BLaER1 treated with 17β-estradiol and CSF1 and Interleukin-3, amounts not matched to agents 10 nM and 100 nM (cell line): Measurements from ENCODE around the gene ZSCAN26.
"Not testable (repeated sequence)": the region's sequence is repeated elsewhere in the genome, so short reads cannot be mapped to it uniquely, and the experiment has no call there.

ENCODE experiments used
- H3K27ac ChIP-seq, 11 experiments: shearing (Covaris generic); formaldehyde crosslinking; 2 replicates each; pipeline ENCODE4 v1.8.1; 2022
- H3K27me3 ChIP-seq, 11 experiments: shearing (Covaris generic); formaldehyde crosslinking; 2 replicates each; pipeline ENCODE4 v1.8.1; 2022
- H3K36me3 ChIP-seq, 11 experiments: shearing (Covaris generic); formaldehyde crosslinking; 2 replicates each; pipeline ENCODE4 v1.8.1; 2022
- H3K4me1 ChIP-seq, 10 experiments: shearing (Covaris generic); formaldehyde crosslinking; 2 replicates each; pipeline ENCODE4 v1.8.1; 2022
- H3K4me2 ChIP-seq, 11 experiments: shearing (Covaris generic); formaldehyde crosslinking; 2 replicates each; pipeline ENCODE4 v1.8.1; 2022
- H3K4me3 ChIP-seq, 10 experiments: shearing (Covaris generic); formaldehyde crosslinking; 2 replicates each; pipeline ENCODE4 v1.8.1; 2022
- H3K9ac ChIP-seq, 11 experiments: shearing (Covaris generic); formaldehyde crosslinking; 2 replicates each; pipeline ENCODE4 v1.8.1; 2022
- H3K9me3 ChIP-seq, 11 experiments: shearing (Covaris generic); formaldehyde crosslinking; replicated peaks in 1 of 11; 2 replicates each; pipeline ENCODE4 v1.8.1; 2022
- H4K20me1 ChIP-seq, 11 experiments: shearing (Covaris generic); formaldehyde crosslinking; 2 replicates each; pipeline ENCODE4 v1.8.1; 2022
- Cebpa-rat ChIP-seq, 11 experiments: shearing (Covaris generic); IDR thresholded peaks; 2 replicates each; pipeline ENCODE4 v1.8.1; 2022

ZSCAN26 gene

GRCh38 chr6:28295326-28295725, 28.4 kb downstream of the ZSCAN26 start:
- Histone ChIP-seq H3K4me3 (no peak overlapping the region), H3K36me3 (peaks cover 0 to 25% (median 12%) of the 10 kb centered on the region in 11 experiments; a peak in 12 of 22 replicates), H3K4me1 (no peaks in the 10 kb centered on the region), H4K20me1 (no peaks in the 10 kb centered on the region), H3K4me2 (no peak overlapping the region), H3K9me3 (no peaks in the 10 kb centered on the region), H3K27ac (no peak overlapping the region), H3K27me3 (no peaks in the 10 kb centered on the region), H3K9ac (no peak overlapping the region)
- no peak for TF ChIP-seq Cebpa-rat (IDR thresholded peaks at IDR 0.05)

GRCh38 chr6:28296520-28297060, 29.6 kb downstream of the ZSCAN26 start:
- H3K36me3 ChIP-seq: peaks cover 0 to 29% (median 21%) of the 10 kb centered on the region in 11 experiments; a peak in 16 of 22 replicates
- no peak overlapping the region for H3K4me3 ChIP-seq
- no peaks in the 10 kb centered on the region for H3K9me3 ChIP-seq
- no peak for TF ChIP-seq Cebpa-rat (IDR thresholded peaks at IDR 0.05)
- H3K9ac ChIP-seq: no peak overlapping the region
- H3K27ac ChIP-seq: no peak overlapping the region
- H3K4me2 ChIP-seq: no peak overlapping the region
- no peaks in the 10 kb centered on the region for H3K27me3 ChIP-seq
- no peaks in the 10 kb centered on the region for H3K4me1 ChIP-seq
- H4K20me1 ChIP-seq: no peaks in the 10 kb centered on the region

GRCh38 chr6:28303570-28303969, 36.6 kb downstream of the ZSCAN26 start:
- Histone ChIP-seq H3K9me3 (peaks cover 0 to 22% (median 6%) of the 10 kb centered on the region in 11 experiments; a peak in 8 of 22 replicates), H3K9ac (no peak overlapping the region), H3K36me3 (peaks cover 0 to 18% (median 9%) of the 10 kb centered on the region in 11 experiments; a peak in 10 of 22 replicates), H3K27me3 (no peaks in the 10 kb centered on the region), H3K4me1 (no peaks in the 10 kb centered on the region), H3K27ac (no peak overlapping the region), H3K4me2 (no peak overlapping the region), H3K4me3 (no peak overlapping the region), H4K20me1 (no peaks in the 10 kb centered on the region)
- TF ChIP-seq Cebpa-rat (IDR thresholded peaks at IDR 0.05): no peak

GRCh38 chr6:28306363-28306762, 39.4 kb downstream of the ZSCAN26 start:
- H3K36me3 ChIP-seq: not testable (repeated sequence)

DNA sequence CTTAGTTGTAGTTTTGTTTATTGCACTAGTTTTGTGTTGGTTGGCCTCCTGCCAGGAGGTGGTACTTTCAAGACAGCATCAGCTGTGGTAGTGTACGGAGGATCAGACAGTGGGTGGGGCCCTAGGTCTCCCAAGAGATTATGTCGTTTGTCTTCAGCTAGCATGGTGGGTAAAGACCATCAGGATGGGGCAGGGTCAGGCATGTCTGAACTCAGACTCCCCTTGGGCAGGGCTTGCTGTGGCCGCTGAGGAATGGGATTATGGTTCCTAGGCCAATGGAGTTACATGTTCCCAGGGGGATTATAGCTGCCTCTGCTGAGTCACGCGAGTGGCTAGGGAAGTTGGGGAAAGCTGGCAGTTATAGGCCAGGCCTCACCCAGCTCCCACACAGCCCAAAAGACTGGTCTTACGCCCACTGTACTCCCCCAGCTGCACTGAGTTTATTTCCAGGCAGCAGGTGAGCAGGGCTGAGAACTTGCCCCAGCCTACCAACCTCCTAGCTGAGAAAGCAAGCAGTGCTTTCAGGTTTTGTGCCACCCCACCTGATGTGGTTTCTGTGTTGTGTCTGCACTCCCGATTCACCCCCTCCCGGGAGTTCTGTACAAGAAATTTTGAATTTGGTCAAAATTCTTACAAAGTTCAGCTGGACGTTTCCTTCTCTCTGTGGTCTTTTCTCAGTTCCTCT, 44.3 kb downstream of the ZSCAN26 start:
- no peak overlapping the region for H3K27ac ChIP-seq
- H3K4me1 ChIP-seq: peaks cover 0 to 9% (median 7%) of the 10 kb centered on the region in 10 experiments; a peak in 9 of 20 replicates
- no peak overlapping the region for H3K9ac ChIP-seq
- peaks cover 0 to 5% (median 0%) of the 10 kb centered on the region in 11 experiments; a peak in 4 of 22 replicates for H3K36me3 ChIP-seq
- peaks cover 8 to 34% (median 22%) of the 10 kb centered on the region in 11 experiments; a peak in 17 of 22 replicates for H3K9me3 ChIP-seq
- no peaks in the 10 kb centered on the region for H3K27me3 ChIP-seq
- no peak for TF ChIP-seq Cebpa-rat (IDR thresholded peaks at IDR 0.05)
- no peaks in the 10 kb centered on the region for H4K20me1 ChIP-seq
- H3K4me3 ChIP-seq: no peak overlapping the region
- peak overlapping the region in 6 of 11 experiments; percentile 18 to 47 (median 35); a peak in 12 of 22 replicates for H3K4me2 ChIP-seq

More at GRCh38 chr6:28306363-28306762, 39.4 kb downstream of the ZSCAN26 start:
- not testable (repeated sequence) for H3K4me3 ChIP-seq, H3K27ac ChIP-seq, H3K27me3 ChIP-seq, H4K20me1 ChIP-seq, H3K4me2 ChIP-seq, H3K4me1 ChIP-seq, H3K9ac ChIP-seq
- H3K9me3 ChIP-seq: peaks cover 0 to 22% (median 14%) of the 10 kb centered on the region in 11 experiments; a peak in 15 of 22 replicates

DNA sequence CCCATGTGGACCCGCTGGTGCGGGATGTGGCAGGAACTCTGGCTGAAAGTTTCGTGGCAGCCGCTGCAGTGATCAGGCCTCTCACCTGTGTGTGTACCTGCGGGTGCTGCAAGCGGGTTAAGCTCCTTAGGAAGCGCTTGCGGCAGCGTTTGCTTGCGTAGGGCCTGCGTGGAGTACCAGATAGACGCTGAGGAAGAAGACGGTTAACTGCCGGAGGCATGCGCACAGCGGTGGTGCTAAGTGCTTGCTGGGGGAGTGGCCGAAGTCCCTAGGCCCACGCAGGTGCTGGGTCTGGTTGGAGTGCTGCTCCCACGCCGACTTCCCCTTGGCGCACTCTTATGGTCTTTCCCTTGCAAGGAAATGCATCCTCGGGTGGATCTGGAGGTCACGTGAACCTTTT, 46.0 kb downstream of the ZSCAN26 start:
- Histone ChIP-seq H3K9me3 (peaks cover 0 to 24% (median 20%) of the 10 kb centered on the region in 11 experiments; a peak in 17 of 22 replicates), H3K36me3 (peaks cover 0 to 5% (median 0%) of the 10 kb centered on the region in 11 experiments; a peak in 4 of 22 replicates), H4K20me1 (no peaks in the 10 kb centered on the region), H3K9ac (no peak overlapping the region), H3K27ac (no peak overlapping the region), H3K4me2 (no peak overlapping the region), H3K4me1 (peaks cover 0 to 9% (median 7%) of the 10 kb centered on the region in 10 experiments; a peak in 9 of 20 replicates), H3K4me3 (no peak overlapping the region), H3K27me3 (no peaks in the 10 kb centered on the region)
- TF ChIP-seq Cebpa-rat (IDR thresholded peaks at IDR 0.05): no peak

DNA sequence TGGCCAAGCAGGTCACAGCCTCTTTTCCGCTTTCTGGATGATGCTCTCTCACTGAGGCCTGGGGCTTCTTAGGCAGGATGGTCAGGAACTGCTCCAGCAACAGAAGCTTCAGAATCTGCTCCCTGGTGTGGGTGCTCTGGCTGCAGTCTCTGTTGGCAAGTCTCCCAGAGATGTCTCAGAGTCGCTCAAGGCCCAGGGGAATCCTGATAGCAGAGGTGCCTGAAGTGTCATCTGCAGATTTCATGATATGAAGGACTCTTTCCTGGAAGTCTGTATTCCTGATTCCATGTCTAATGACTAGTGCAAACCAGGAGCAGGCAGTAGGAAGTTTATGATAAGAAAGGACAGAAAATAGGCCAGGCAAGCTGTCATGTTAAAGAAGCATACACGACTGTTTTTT, 48.7 kb downstream of the ZSCAN26 start:
- H3K36me3 ChIP-seq: peaks cover 0 to 5% (median 0%) of the 10 kb centered on the region in 11 experiments; a peak in 4 of 22 replicates
- H3K4me1 ChIP-seq: peaks cover 0 to 9% (median 7%) of the 10 kb centered on the region in 10 experiments; a peak in 9 of 20 replicates
- H4K20me1 ChIP-seq: no peaks in the 10 kb centered on the region
- TF ChIP-seq Cebpa-rat (IDR thresholded peaks at IDR 0.05): no peak
- H3K9me3 ChIP-seq: peaks cover 0 to 26% (median 23%) of the 10 kb centered on the region in 11 experiments; a peak in 17 of 22 replicates
- H3K4me2 ChIP-seq: no peak overlapping the region
- no peaks in the 10 kb centered on the region for H3K27me3 ChIP-seq
- H3K4me3 ChIP-seq: no peak overlapping the region
- H3K27ac ChIP-seq: no peak overlapping the region
- no peak overlapping the region for H3K9ac ChIP-seq

GRCh38 chr6:28317866-28318265, 50.9 kb downstream of the ZSCAN26 start:
- not testable (repeated sequence) for H3K4me1 ChIP-seq, H3K27me3 ChIP-seq, H3K9ac ChIP-seq

DNA sequence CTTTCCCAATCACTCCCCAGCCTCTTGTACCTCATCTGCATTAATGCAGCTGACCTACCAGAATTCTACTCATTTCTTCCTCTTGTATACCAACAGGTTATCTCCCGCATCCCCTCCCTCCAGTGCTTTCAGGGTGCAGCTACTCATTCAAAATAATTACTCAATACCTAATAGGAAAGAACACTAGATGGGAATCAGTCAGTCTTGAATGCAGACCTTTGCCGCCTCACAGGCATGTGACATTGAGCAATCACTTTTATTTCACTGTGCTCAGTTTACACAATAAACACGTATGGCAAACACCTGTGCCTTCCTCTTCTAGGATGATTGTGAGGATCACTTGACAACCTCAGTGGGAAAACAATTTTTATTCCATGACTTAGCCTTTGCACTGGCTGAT, 55.7 kb downstream of the ZSCAN26 start:
- peaks cover 45 to 74% (median 64%) of the 10 kb centered on the region in 11 experiments for H3K9me3 ChIP-seq
- no peak overlapping the region for H3K4me2 ChIP-seq
- H3K27me3 ChIP-seq: no peaks in the 10 kb centered on the region
- H3K4me1 ChIP-seq: no peaks in the 10 kb centered on the region
- no peak overlapping the region for H3K9ac ChIP-seq
- no peaks in the 10 kb centered on the region for H4K20me1 ChIP-seq
- no peak overlapping the region for H3K27ac ChIP-seq
- H3K36me3 ChIP-seq: peaks cover 20 to 36% (median 27%) of the 10 kb centered on the region in 11 experiments; a peak in 21 of 22 replicates
- H3K4me3 ChIP-seq: no peak overlapping the region
- no peak for TF ChIP-seq Cebpa-rat (IDR thresholded peaks at IDR 0.05)

More at GRCh38 chr6:28317866-28318265, 50.9 kb downstream of the ZSCAN26 start:
- H3K4me3 ChIP-seq, H3K4me2 ChIP-seq, H3K36me3 ChIP-seq, H4K20me1 ChIP-seq, H3K27ac ChIP-seq: not testable (repeated sequence)
- peaks cover 5 to 29% (median 20%) of the 10 kb centered on the region in 11 experiments; a peak in 18 of 22 replicates for H3K9me3 ChIP-seq
